K562 (cell line): Measurements from ENCODE around the gene NTSR2. TPM values are rescaled to one million over a fixed set of nuclear protein-coding genes. Genes with fewer than 3 reads are reported as not detected.

Source experiments
- ATAC-seq: fragments of 200-7000 bp; cut with Tn5 transposase; 3 replicates; pipeline ENCODE4 v1.9.1; 2020; ENCODE audit warnings: moderate library complexity
- BruUV-seq: library from RNA; stranded (reverse); fragments of 400-500 nt; replicated peaks from 2 replicates; lab custom pipeline; 2021; lab: Mats Ljungman, UMichigan
- CTCF ChIA-PET: fragments of 300-600 bp; formaldehyde crosslinking; extraction: SDS; loops from one replicate; lab custom pipeline; 2021; ENCODE audit warnings: low intra/inter-chr PET ratio; lab: Yijun Ruan, JAX
- POLR2A ChIA-PET: fragments of 300-600, 350-650 bp; sonication (Branson Sonifier 250); formaldehyde crosslinking; extraction: SDS; loops from one replicate; lab custom pipeline; 2021; ENCODE audit warnings: antibody characterized with exemption, inconsistent platforms; lab: Yijun Ruan, JAX
- DNase-seq, 4 experiments: peaks; one replicate each; pipeline versions ENCODE4 v3.0.0 to v3.0.0-alpha.2; 2011 to 2018; ENCODE audit warnings: low spot score in 3 of 4, mixed read lengths in 3 of 4; ENCODE audit errors: extremely low read depth in 1 of 4
- FAIRE-seq: peaks from 2 replicates; lab custom pipeline; 2011; peaks lifted over from hg19 to GRCh38; lab: Jason Lieb, UNC
- H2AFZ ChIP-seq: 2 replicates; pipeline ENCODE4 v1.6.0; 2011; ENCODE audit warnings: low read depth, low read length, control low read depth, inconsistent platforms
- H3K27ac ChIP-seq: fragments of 200-600 bp; 3 replicates; pipeline ENCODE4 v1.8.0; 2011; ENCODE audit warnings: low read depth, mild to moderate bottlenecking, control low read depth, inconsistent platforms, low read length, moderate library complexity, mixed read lengths; ENCODE audit errors: extremely low read depth
- H3K27me3 ChIP-seq, 2 experiments: fragments of 300-600 bp in 1 of 2; 2 replicates in 1 of 2; 3 replicates in 1 of 2; pipeline versions ENCODE4 v1.6.0 to v1.8.0; 2011; ENCODE audit warnings: inconsistent platforms in 2 of 2, low read length in 2 of 2, mild to moderate bottlenecking in 1 of 2, mixed read lengths in 1 of 2, moderate library complexity in 1 of 2; ENCODE audit not compliant: control insufficient read depth in 2 of 2, insufficient read depth in 2 of 2
- H3K36me3 ChIP-seq: fragments of 300-600 bp; 3 replicates; pipeline ENCODE4 v1.8.0; 2011; ENCODE audit warnings: mild to moderate bottlenecking, low read length, inconsistent platforms; ENCODE audit not compliant: control insufficient read depth, insufficient read depth
- H3K4me1 ChIP-seq, 2 experiments: fragments of 200-600 bp in 1 of 2; replicated peaks in 1 of 2; 2 replicates in 1 of 2; 3 replicates in 1 of 2; pipeline versions ENCODE4 v1.5.1 to v1.8.0; 2011; ENCODE audit warnings: inconsistent platforms in 2 of 2, low read length in 2 of 2, mild to moderate bottlenecking in 1 of 2, mixed read lengths in 1 of 2, moderate library complexity in 1 of 2; ENCODE audit not compliant: control insufficient read depth in 2 of 2, insufficient read depth in 2 of 2
- H3K4me2 ChIP-seq: 2 replicates; pipeline ENCODE4 v1.6.1; 2011; ENCODE audit warnings: low read length, control low read depth, inconsistent platforms, mixed read lengths; ENCODE audit not compliant: insufficient read depth
- H3K4me3 ChIP-seq: fragments of 200-600 bp; sonication (generic), shearing (Covaris generic); 2 replicates; pipeline ENCODE4 v1.5.1; 2016; ENCODE audit warnings: control low read depth, inconsistent platforms
- H3K79me2 ChIP-seq: fragments of 200-600 bp; 3 replicates; pipeline ENCODE4 v1.8.0; 2011; ENCODE audit warnings: low read length, inconsistent platforms; ENCODE audit not compliant: control insufficient read depth, insufficient read depth
- H3K9ac ChIP-seq, 2 experiments: 2 replicates each; pipeline versions ENCODE4 v1.6.0 to v1.6.1; 2011; ENCODE audit warnings: low read depth in 2 of 2, low read length in 2 of 2, control low read depth in 1 of 2, inconsistent platforms in 1 of 2, mild to moderate bottlenecking in 1 of 2, mixed read lengths in 1 of 2; ENCODE audit not compliant: insufficient read depth in 1 of 2
- H3K9me1 ChIP-seq: one replicate; pipeline ENCODE4 v1.6.0; 2011; ENCODE audit warnings: inconsistent platforms, mild to moderate bottlenecking, low read length, moderate library complexity; ENCODE audit not compliant: control insufficient read depth, insufficient read depth
- H3K9me3 ChIP-seq: replicated peaks from 2 replicates; pipeline ENCODE4 v1.5.1; 2011; ENCODE audit warnings: low read depth, low read length, inconsistent platforms; ENCODE audit not compliant: control insufficient read depth, insufficient read depth
- H4K20me1 ChIP-seq: replicated peaks from 2 replicates; pipeline ENCODE4 v1.6.1; 2011; ENCODE audit warnings: low read length, inconsistent platforms, mixed read lengths; ENCODE audit not compliant: control insufficient read depth, insufficient read depth
- BCL6 ChIP-seq: fragments of 250-450 bp; sonication (Bioruptor Pico); IDR thresholded peaks from 2 replicates; pipeline ENCODE4 v1.4.0; 2020
- CBX5 ChIP-seq: IDR thresholded peaks from 2 replicates; pipeline ENCODE4 v1.6.1; 2014; ENCODE audit warnings: low read depth, borderline replicate concordance
- CSDE1 ChIP-seq, 2 experiments: fragments of 450-650 bp; IDR thresholded peaks; 2 replicates each; pipeline ENCODE4 v1.6.1; 2016; ENCODE audit warnings: mild to moderate bottlenecking in 1 of 2
- DNMT1 ChIP-seq: fragments of 450-650 bp; IDR thresholded peaks from 2 replicates; pipeline ENCODE4 v1.6.1; 2016; ENCODE audit warnings: antibody characterized with exemption, mild to moderate bottlenecking
- EHMT2 ChIP-seq: fragments of 450-650 bp; IDR thresholded peaks from 2 replicates; pipeline ENCODE4 v1.6.1; 2018; ENCODE audit warnings: antibody characterized with exemption
- HMG20B ChIP-seq: fragments of 250-450 bp; sonication (Bioruptor Pico); IDR thresholded peaks from 2 replicates; pipeline ENCODE4 v1.5.0; 2021; ENCODE audit warnings: mild to moderate bottlenecking
- NEUROD1 ChIP-seq: fragments of 150-350 bp; IDR thresholded peaks from 2 replicates; pipeline ENCODE4 v1.6.1; 2014; ENCODE audit warnings: borderline replicate concordance, low read length, low read depth; ENCODE audit not compliant: partially characterized antibody
- POLR3G ChIP-seq: IDR thresholded peaks from 2 replicates; pipeline ENCODE4 v1.6.1; 2011; ENCODE audit not compliant: insufficient read length, insufficient replicate concordance; ENCODE audit errors: extremely low read depth
- PURB ChIP-seq: sonication (generic); formaldehyde crosslinking; IDR thresholded peaks from 2 replicates; pipeline ENCODE4 v1.9.0; 2021; ENCODE audit warnings: low read depth, mild to moderate bottlenecking, missing genetic modification reagents
- SMARCB1 ChIP-seq: IDR thresholded peaks from 2 replicates; pipeline ENCODE4 v1.6.1; 2011; ENCODE audit warnings: improper control_type of control experiment, low read depth; ENCODE audit not compliant: insufficient read length
- SMARCE1 ChIP-seq: fragments of 450-650 bp; IDR thresholded peaks from 2 replicates; pipeline ENCODE4 v1.7.1; 2016; ENCODE audit warnings: mild to moderate bottlenecking
- TFE3 ChIP-seq: fragments of 450-650 bp; formaldehyde crosslinking; IDR thresholded peaks from 2 replicates; pipeline ENCODE4 v1.4.0; 2020; ENCODE audit warnings: mild to moderate bottlenecking, mixed read lengths
- WGBS: fragments of 100-300 bp; shearing (Covaris generic); methylation state at CpG from one replicate; pipeline ENCODE4 v1.1.6; 2016; ENCODE audit warnings: low coverage, mixed read lengths; ENCODE audit not compliant: insufficient coverage; ENCODE audit errors: missing lambda C conversion rate; 5-methylcytosine and 5-hydroxymethylcytosine counted together
- in situ Hi-C: fragments of 300-500 bp; cut with MboI; formaldehyde crosslinking; loops from 4 replicates; pipeline ENCODE4 v1.15.0; 2018; ENCODE audit warnings: inconsistent platforms, mixed read lengths
- intact Hi-C: fragments of 100-400 bp; cut with micrococcal nuclease; formaldehyde crosslinking; loops from 2 replicates; pipeline ENCODE4 v1.14.2; 2022
- polyA plus RNA-seq, 8 experiments: library from polyadenylated mRNA; depleted of rRNA in 4 of 8; stranded (reverse) in 5 of 8; unstranded in 3 of 8; fragments of >200 nt; fragmentation: Nextera tagmentation in 2 of 8; fragmentation: Illumina TruSeq in 1 of 8; extraction: Ambion mirVana in 2 of 8; extraction: Trizol in 1 of 8; gene quantifications; 2 replicates each; pipeline versions ENCODE4 v1.2.1 to v1.2.3, GENCODE V29; 2011 to 2014; ENCODE audit warnings: inconsistent platforms in 1 of 8, missing spikeins in 1 of 8
- total RNA-seq, 7 experiments: library from RNA; depleted of rRNA in 6 of 7; stranded (reverse); fragments of >200 nt in 6 of 7; fragmentation: Illumina TruSeq in 2 of 7; extraction: Trizol in 2 of 7; gene quantifications; 2 replicates each; pipeline versions ENCODE4 v1.2.1 to v1.2.3, GENCODE V29; 2011 to 2021; ENCODE audit warnings: low replicate concordance in 1 of 7

NTSR2 gene
- total and polyA plus RNA-seq, 9 of the 15 experiments (the other 6 are each of a cell fraction or from before 2014, with no cell fraction given) = not detected

DNA sequence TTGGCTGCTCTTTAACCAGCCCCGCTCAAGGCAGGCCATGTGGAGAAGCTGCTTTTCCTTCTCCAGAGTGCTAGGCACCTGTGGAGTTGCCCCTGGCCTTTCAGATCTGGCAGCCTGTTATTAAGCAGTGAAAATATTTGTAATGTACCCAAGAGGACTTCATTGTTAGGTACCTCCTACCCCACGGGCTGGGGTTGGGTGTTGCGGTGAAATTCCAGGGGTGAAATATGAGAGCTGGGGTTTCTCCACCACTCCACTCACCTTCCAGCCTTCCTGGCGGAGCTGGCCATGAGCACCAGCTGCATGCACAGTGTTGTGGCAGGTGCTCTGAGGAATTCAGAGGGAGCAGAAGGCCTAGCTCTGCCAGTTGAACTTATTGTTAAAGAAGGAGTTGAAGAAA is 39.1 kb downstream of the NTSR2 start:
- BruUV-seq = no TSS peak
- peaks cover 2% of the 10 kb centered on the region for H3K9me3 ChIP-seq
- FAIRE-seq (no peak), DNase-seq (no peak), ATAC-seq (no peak)
- H3K9me1 ChIP-seq = no peaks in the 10 kb centered on the region
- peaks cover 0 to 6% of the 10 kb centered on the region in 2 experiments; a peak in 2 of 5 replicates for H3K4me1 ChIP-seq
- H3K9ac ChIP-seq = no peak overlapping the region
- H3K79me2 ChIP-seq = no peaks in the 10 kb centered on the region
- in situ Hi-C loops (no loop called here), intact Hi-C loops (no loop called here)
- no peak overlapping the region for H2AFZ ChIP-seq
- ChIA-PET CTCF (no interaction called here), POLR2A (interaction anchor here (0.6 kb wide), 2 partner anchors 27 to 145 kb away, joined by 3 read pairs; no protein-coding TSS in a partner anchor)
- H3K27me3 ChIP-seq = peaks cover 62 to 97% of the 10 kb centered on the region in 2 experiments
- no peak overlapping the region for H3K4me2 ChIP-seq
- peaks cover 5% of the 10 kb centered on the region; the same call in 1 of the 2 replicates for H4K20me1 ChIP-seq
- no peak for TF ChIP-seq POLR3G
- no peak for TF ChIP-seq DNMT1
- TF ChIP-seq BCL6 (CRISPR knock-in tag) = no peak
- no peak for TF ChIP-seq HMG20B (CRISPR knock-in tag)
- TF ChIP-seq CBX5 = no peak
- TF ChIP-seq SMARCB1 = no peak
- no peak for TF ChIP-seq SMARCE1
- no peak for TF ChIP-seq EHMT2
- no peak for TF ChIP-seq NEUROD1
- no peak for TF ChIP-seq CSDE1 (IDR thresholded peaks at IDR 0.05)
- TF ChIP-seq TFE3 (CRISPR knock-in tag) = no peak
- no peak for TF ChIP-seq PURB (CRISPR knock-in tag)
- H3K27ac ChIP-seq = no peak overlapping the region
- no peaks in the 10 kb centered on the region for H3K36me3 ChIP-seq
- WGBS = 4% methylated on average over 4 of the region's 4 CpGs
- H3K4me3 ChIP-seq = no peak overlapping the region
